Measurements from ENCODE around the gene RPS6KA5. TPM values are rescaled to one million over a fixed set of nuclear protein-coding genes. Genes with fewer than 3 reads are reported as not detected.
"Not testable (repeated sequence)": the region's sequence is repeated elsewhere in the genome, so short reads cannot be mapped to it uniquely, and the experiment has no call there.

Gene RPS6KA5
- total RNA-seq, 1 experiment from 2014 or later = 2.6 TPM

- CTCF ChIA-PET = interaction anchor here (0.7 kb wide), 1 partner anchor 23 kb away, joined by 6 read pairs; no protein-coding TSS in a partner anchor
- in situ Hi-C loops (cut with HindIII; ENCODE audit: low pct_unique_long_range_greater_than_20kb, low sequenced_read_pairs) = no loop called here
- intact Hi-C loops (cut with micrococcal nuclease; ENCODE audit: unreplicated experiment) = no loop called here
- no peaks in the 10 kb centered on the region for H3K36me3 ChIP-seq (ENCODE audit: control insufficient read depth, insufficient read depth, low read length)
- no peaks in the 10 kb centered on the region for H3K27me3 ChIP-seq (ENCODE audit: control insufficient read depth, insufficient read depth, low read length)
- BruUV-seq (replicated peaks) = no TSS peak
- no peak for ATAC-seq
- no peaks in the 10 kb centered on the region for H3K9me3 ChIP-seq (ENCODE audit: control insufficient read depth, insufficient read depth, low read depth, low read length)
- no peak overlapping the region for H3K4me3 ChIP-seq (ENCODE audit: low read depth in 2 of 2, low read length in 2 of 2)
- TF ChIP-seq CTCF (IDR thresholded peaks at IDR 0.05) = no peak
- no peak for TF ChIP-seq REST (IDR thresholded peaks at IDR 0.05; ENCODE audit: insufficient read depth in 1 of 2, low read depth in 2 of 2, low read length in 1 of 2)
- no peak for TF ChIP-seq TCF7L2 (IDR thresholded peaks at IDR 0.05; ENCODE audit: low read depth, low read length)
- TF ChIP-seq POLR2AphosphoS5 (IDR thresholded peaks at IDR 0.05; ENCODE audit: low read depth, low read length) = no peak
- TF ChIP-seq SIN3A (IDR thresholded peaks at IDR 0.05; ENCODE audit: borderline replicate concordance, insufficient read depth, low read depth, low read length) = no peak
- POLR2A ChIA-PET = no interaction called here
- H3K27ac ChIP-seq (ENCODE audit: low read length) = no peak overlapping the region
- DNase-seq (ENCODE audit: low read depth, low spot score) = no peak
- no peaks in the 10 kb centered on the region for H3K4me1 ChIP-seq (ENCODE audit: control insufficient read depth, insufficient read depth, low read length)
These were observed 38.1 kb upstream of the RPS6KA5 start for GRCh38 chr14:91098591-91098990.

GRCh38 chr14:91097657-91098056, 37.2 kb upstream of the RPS6KA5 start:
- BruUV-seq (replicated peaks); ATAC-seq; POLR2A ChIA-PET; H3K4me3 ChIP-seq (ENCODE audit: low read depth in 2 of 2, low read length in 2 of 2); H3K27me3 ChIP-seq (ENCODE audit: control insufficient read depth, insufficient read depth, low read length); H3K9me3 ChIP-seq (ENCODE audit: control insufficient read depth, insufficient read depth, low read depth, low read length); H3K4me1 ChIP-seq (ENCODE audit: control insufficient read depth, insufficient read depth, low read length); DNase-seq (ENCODE audit: low read depth, low spot score); intact Hi-C loops (cut with micrococcal nuclease; ENCODE audit: unreplicated experiment); H3K27ac ChIP-seq (ENCODE audit: low read length); in situ Hi-C loops (cut with HindIII; ENCODE audit: low pct_unique_long_range_greater_than_20kb, low sequenced_read_pairs); H3K36me3 ChIP-seq (ENCODE audit: control insufficient read depth, insufficient read depth, low read length): not testable (repeated sequence)
- CTCF ChIA-PET = interaction anchor here (0.6 kb wide), 1 partner anchor 76 kb away, joined by 4 read pairs; no protein-coding TSS in a partner anchor

GRCh38 chr14:91095178-91095577, 34.7 kb upstream of the RPS6KA5 start:
- in situ Hi-C loops (cut with HindIII; ENCODE audit: low pct_unique_long_range_greater_than_20kb, low sequenced_read_pairs) = no loop called here
- TF ChIP-seq POLR2AphosphoS5 (IDR thresholded peaks at IDR 0.05; ENCODE audit: low read depth, low read length) (no peak), TCF7L2 (IDR thresholded peaks at IDR 0.05; ENCODE audit: low read depth, low read length) (no peak)
- H3K27me3 ChIP-seq (ENCODE audit: control insufficient read depth, insufficient read depth, low read length) = no peaks in the 10 kb centered on the region
- no peaks in the 10 kb centered on the region for H3K9me3 ChIP-seq (ENCODE audit: control insufficient read depth, insufficient read depth, low read depth, low read length)
- POLR2A ChIA-PET = no interaction called here
- ATAC-seq = no peak
- H3K4me1 ChIP-seq (ENCODE audit: control insufficient read depth, insufficient read depth, low read length) = no peaks in the 10 kb centered on the region
- no TSS peak for BruUV-seq (replicated peaks)
- no peak overlapping the region for H3K27ac ChIP-seq (ENCODE audit: low read length)
- DNase-seq (ENCODE audit: low read depth, low spot score) = no peak
- intact Hi-C loops (cut with micrococcal nuclease; ENCODE audit: unreplicated experiment) = no loop called here
- CTCF ChIA-PET = no interaction called here
- H3K36me3 ChIP-seq (ENCODE audit: control insufficient read depth, insufficient read depth, low read length) = no peaks in the 10 kb centered on the region
- no peak overlapping the region for H3K4me3 ChIP-seq (ENCODE audit: low read depth in 2 of 2, low read length in 2 of 2)
